ENCODE results near the gene FAM76B.
"Not testable (repeated sequence)": the region's sequence is repeated elsewhere in the genome, so short reads cannot be mapped to it uniquely, and the experiment has no call there.

The FAM76B gene

GRCh38 chr11:95789506-95790122, at the start of gene FAM76B:
FAM76B (minus strand) TSS chr11:95789782; CDS start chr11:95789478, 304 bp downstream.
- DNase-seq (ENCODE audit: low read depth) = peak; percentile 99

DNA sequence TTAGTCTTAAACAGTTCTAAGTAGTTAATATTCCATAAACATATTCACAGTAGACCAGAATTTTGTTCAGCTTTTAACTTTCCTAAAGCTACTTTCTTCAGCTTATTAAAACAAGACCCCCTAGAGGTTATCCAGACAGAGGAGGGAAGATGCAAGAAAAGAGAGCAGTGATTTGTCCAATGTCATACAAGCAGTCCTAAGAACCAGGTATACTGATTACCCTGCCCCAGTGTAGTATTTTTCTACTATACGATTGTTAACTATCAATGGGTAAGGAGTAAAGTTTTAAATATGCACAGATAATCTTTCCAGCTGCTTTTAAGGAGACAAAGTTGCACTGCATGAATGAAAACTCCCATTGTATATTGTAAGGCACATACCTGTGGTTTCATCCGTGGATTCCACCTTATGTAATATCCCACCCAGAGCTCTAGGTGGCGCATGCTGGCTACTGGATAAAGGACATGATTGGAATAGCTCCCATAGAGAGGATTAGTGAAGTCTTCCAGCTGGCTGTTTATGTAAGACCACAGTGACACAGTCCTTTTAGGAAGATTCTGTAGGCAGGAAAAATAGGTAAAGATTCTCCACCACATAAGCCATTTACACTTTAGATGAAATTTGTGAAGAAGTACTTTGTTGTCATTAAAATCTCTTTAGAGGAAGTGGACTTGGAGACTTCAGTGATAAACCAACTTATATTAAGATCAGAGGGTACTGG, 46.3 kb upstream of the FAM76B start:
- peak; percentile 91 for DNase-seq (ENCODE audit: low read depth)

DNA sequence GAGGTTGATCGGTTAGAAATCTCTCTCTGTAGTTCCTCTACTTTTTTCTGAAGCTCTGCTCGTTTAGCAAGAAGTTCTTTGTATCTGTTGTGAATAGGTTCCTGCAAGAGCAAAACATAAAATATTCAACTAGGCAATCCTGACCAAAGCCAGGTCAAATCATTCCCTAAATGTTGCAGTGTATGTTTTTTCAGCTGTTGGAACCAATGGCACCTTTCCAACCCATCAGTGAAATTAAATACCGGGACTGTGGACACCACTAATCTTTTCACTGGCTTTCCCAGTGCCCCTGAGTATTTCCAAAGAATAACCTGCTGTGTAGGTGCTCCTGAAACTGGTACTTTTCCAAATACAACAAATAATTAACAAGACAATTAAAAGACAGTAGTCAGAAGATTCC, 45.8 kb upstream of the FAM76B start:
- no peak for DNase-seq (ENCODE audit: low read depth)

GRCh38 chr11:95833378-95833777, 43.8 kb upstream of the FAM76B start:
- DNase-seq (ENCODE audit: low read depth) = no peak

DNA sequence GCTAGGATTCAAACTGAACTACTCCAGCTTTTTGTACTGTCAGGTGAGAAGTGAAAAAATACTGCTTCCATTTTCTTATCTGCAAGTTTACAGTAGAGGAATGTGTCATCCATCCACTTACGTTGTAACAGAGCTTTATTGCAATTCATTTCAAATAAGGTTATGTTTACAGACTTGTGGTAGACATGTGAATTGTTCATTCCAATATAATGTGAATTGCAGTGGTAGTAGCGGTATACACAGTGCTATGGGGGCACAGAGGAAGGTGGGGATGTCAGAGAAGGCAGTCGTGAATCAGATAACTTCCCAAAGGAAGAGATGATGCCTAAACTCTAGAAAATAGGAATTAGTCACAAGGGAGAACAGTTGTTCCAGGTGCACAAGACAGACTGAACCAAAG, 43.2 kb upstream of the FAM76B start:
- peak; percentile 52 for DNase-seq (ENCODE audit: low read depth)

- DNase-seq (ENCODE audit: low read depth) = peak; percentile 88
These were observed 41.8 kb upstream of the FAM76B start for GRCh38 chr11:95831198-95831883.

DNA sequence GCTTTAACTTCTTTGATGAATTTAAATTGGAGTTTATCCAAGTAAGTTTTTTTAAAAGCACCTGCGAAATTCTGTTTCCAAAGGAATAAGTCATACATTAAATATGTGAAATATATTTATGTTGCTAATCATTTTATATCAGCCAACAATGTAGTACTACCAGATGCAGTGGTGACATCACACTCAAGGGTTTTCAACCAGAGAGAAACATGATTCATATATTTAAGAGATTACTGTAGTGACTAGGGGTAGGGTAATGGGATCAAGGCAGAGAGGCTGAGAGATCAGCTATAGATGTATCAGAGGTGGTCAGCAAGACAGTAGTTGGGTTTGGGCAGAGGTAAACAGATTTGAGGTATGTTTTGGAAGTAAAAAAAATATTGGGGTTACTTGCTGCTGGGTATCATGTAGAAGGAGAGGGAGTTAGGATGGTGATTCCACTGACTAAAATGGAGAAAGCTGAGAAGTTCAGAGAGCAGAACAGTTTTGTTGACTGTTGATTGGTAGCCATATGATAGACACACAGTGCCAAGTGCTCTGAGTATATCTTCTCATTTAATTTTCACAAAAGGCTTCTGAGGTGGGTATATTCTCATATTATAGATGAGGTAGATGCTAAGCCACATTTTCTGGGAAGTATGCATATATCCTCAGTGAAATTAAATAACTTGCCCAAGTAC, 40.1 kb upstream of the FAM76B start:
- peak; percentile 19 for DNase-seq (ENCODE audit: low read depth)

GRCh38 chr11:95827696-95828095, 38.1 kb upstream of the FAM76B start:
- peak; percentile 14 for DNase-seq (ENCODE audit: low read depth)

- DNase-seq (ENCODE audit: low read depth) = peak; percentile 61
These were observed 32.1 kb upstream of the FAM76B start for GRCh38 chr11:95821640-95822039.

DNA sequence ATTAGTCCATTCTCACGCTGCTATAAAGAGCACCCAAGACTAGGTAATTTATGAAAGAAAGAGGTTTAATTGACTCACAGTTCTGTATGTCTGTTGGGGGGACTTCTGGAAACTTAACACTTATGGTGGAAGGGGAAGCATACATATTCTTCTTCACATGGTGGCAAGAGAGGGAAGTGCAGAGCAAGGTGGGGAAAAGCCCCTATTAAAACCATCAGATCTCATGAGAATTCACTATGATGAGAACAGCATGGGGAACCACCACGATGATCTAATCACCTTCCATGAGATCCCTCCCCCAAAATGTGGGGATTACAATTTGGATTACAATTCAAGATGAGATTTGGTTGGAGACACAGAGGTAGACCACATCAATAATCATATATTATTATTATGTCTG, 26.5 kb upstream of the FAM76B start:
- DNase-seq (ENCODE audit: low read depth) = no peak

GRCh38 chr11:95811052-95811451, 21.5 kb upstream of the FAM76B start:
- DNase-seq (ENCODE audit: low read depth) = not testable (repeated sequence)

- DNase-seq (ENCODE audit: low read depth) = not testable (repeated sequence)
These were observed 16.9 kb upstream of the FAM76B start for GRCh38 chr11:95806464-95806863.

GRCh38 chr11:95805869-95806268, 16.3 kb upstream of the FAM76B start:
- no peak for DNase-seq (ENCODE audit: low read depth)

DNA sequence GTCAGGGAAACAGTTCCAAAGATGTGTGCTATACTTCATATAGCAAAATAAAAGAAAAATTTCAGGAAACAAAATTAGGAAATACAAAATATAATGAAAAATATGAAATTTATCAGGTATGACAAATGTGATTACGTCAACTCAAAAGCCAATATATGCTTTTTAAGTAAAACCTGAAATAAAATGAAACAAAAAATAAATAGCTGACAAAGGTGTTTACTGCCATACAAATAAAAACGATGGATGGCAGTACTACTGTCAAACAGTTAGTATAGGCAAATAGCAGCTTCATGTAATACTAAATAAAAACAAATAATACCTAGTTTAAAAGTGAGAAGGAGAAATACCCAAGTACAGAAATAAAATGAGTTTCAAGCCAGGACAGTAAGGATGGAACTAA, 14.4 kb upstream of the FAM76B start:
- DNase-seq (ENCODE audit: low read depth) = no peak

DNA sequence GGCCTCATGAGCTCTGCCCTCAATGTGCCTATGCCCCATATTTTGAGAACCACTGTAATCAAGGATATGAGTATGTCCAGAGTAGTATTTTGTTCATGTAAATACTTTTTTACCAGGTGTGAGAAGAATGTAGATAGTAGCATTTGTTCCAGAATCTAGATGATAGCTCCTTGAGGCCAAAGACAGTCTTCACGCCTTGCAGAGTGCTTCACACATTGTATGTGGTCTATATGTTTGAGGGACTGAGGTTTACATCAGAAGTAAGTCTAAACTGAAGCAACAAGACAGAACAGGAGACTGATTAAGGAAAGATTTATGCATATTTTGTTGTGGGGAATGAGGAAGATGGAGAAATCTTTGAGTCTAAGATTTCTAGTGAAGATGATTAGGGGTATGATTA, 13.2 kb upstream of the FAM76B start:
- no peak for DNase-seq (ENCODE audit: low read depth)

DNA sequence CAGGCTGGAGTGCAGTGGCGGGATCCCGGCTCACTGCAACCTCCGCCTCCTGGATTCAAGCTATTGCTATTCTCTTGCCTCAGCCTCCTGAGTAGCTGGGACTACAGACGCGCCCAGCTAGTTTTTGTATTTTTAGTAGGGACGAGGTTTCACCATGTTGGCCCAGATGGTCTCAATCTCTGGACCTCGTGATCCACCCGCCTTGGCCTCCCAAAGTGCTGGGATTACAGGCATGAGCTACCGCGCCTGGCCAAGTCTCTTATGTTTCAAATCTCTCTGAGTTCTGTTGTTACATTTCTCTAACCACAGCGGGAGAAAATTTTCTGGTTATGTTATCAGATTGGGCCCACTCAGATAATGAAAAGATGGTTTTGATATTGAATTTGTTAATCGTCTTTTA, 10.9 kb upstream of the FAM76B start:
- no peak for DNase-seq (ENCODE audit: low read depth)

DNA sequence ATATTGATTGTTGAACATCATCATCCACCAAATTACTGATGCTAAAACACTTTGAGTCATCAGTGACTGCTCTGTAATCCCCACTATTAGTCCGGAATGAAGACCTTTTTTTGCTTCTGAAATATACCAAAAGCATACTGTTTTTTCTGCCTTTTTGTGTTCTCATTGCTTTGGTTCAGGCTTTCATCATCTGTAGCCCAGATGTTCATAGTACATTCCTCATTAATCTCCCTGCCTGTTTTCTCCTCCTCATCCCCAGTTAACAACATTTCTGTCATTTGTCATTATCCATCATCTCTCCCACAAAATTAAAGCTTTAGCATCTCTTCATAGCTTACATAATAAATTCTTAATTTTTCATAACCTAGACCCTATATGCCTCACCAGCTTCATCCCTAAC, 10.0 kb upstream of the FAM76B start:
- DNase-seq (ENCODE audit: low read depth) = no peak

DNA sequence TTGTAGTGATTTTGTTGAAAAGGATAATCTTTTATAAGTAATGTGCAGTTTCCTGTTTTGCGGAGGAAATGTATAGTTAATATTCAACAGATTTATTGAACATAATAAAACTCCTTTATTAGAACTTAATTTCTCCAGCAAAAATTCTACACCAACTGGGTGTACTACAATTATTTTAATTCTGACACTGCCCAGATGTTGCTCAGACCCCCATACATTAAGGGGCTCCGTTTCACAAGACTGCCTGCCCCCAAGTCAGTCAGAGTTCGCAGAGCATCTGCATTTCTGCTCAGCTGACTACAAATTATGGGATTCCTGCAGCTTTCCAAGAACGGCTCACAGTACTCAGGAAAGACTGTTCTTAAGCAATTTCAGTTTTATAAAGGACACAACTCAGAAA, 6.9 kb upstream of the FAM76B start:
- no peak for DNase-seq (ENCODE audit: low read depth)

DNA sequence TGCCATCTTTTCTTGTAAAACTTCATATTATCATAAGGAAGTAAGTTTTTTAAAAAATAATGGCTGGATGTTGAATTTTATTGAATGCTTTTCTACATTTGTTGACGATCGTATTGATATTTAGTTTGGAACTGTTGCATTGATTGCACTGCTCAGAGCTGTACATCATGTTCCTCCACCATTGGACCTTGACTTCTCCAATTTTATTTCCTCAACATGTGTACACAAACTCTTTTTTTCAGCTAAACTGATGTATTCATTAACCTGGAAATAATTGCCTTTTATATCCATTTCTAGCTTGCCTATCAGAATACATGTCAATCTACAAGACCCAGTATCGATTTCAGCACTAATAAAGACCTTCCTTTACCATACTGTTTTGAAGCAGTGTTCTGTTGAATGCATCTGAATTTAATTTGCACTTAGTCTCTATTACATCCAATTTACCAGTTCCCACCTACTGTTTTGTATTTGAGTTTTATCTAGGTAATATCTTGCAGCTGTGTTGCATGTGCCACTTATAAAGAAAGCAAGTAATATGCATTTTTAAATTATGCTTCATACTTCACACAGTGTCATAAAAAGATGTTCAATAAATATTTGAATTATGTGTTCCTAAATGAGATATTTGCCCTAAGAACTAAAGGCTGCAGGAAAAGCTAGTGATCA, 6.2 kb upstream of the FAM76B start:
- no peak for DNase-seq (ENCODE audit: low read depth)

DNA sequence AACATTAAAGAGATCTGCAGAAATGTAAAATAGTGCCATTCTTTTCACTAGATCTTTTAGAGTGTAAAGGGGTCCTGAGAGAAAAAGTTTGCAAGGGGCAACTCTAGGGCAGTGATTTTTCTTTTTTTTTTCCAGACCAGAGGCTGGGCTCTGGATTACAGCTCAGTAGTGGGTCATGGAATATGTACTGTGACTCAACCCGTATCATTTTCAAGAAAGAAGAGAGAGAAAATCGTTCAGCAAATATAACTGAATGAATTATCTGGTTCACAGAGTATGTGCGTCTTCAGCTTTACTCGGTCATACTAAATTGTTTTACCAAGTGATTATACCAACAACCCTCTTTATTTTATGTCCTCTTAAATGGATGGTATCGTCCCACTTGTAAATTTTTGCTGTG, 4.5 kb upstream of the FAM76B start:
- DNase-seq (ENCODE audit: low read depth) = no peak

GRCh38 chr11:95793116-95793515, 3.5 kb upstream of the FAM76B start:
- DNase-seq (ENCODE audit: low read depth) = no peak

GRCh38 chr11:95792700-95793099, 3.1 kb upstream of the FAM76B start:
- DNase-seq (ENCODE audit: low read depth) = no peak

Data from EH (cell line).